IMR-90 (cell line): ENCODE results near the gene PRKAR1B. TPM values are rescaled to one million over a fixed set of nuclear protein-coding genes. Genes with fewer than 3 reads are reported as not detected.

Source experiments
- ATAC-seq: fragments of 200-7000 bp; cut with Tn5 transposase; 2 replicates; pipeline ENCODE4 v1.9.1; 2020; ENCODE audit warnings: low read depth, mild to moderate bottlenecking, moderate library complexity
- BruUV-seq: library from RNA; stranded (reverse); fragments of 400-500 nt; replicated peaks from 2 replicates; lab custom pipeline; 2021; lab: Mats Ljungman, UMichigan
- CTCF ChIA-PET: fragments of 300-600 bp; formaldehyde crosslinking; extraction: SDS; loops from one replicate; lab custom pipeline; 2021; ENCODE audit warnings: antibody characterized with exemption; lab: Yijun Ruan, JAX
- POLR2A ChIA-PET: fragments of 300-600 bp; sonication (Branson Sonifier 250); formaldehyde crosslinking; loops from one replicate; lab custom pipeline; 2022; ENCODE audit warnings: antibody characterized with exemption; ENCODE audit not compliant: unreplicated experiment; lab: Charles Lee
- DNase-seq: peaks from one replicate; pipeline ENCODE4 v3.0.0; 2013
- H2AFZ ChIP-seq: replicated peaks from 2 replicates; pipeline ENCODE3; 2013; ENCODE audit warnings: low read length, mild to moderate bottlenecking; ENCODE audit not compliant: poor library complexity
- H2AK5ac ChIP-seq: 2 replicates; pipeline ENCODE4 v1.6.1; 2013; ENCODE audit warnings: low read depth, low read length, inconsistent platforms
- H2AK9ac ChIP-seq: replicated peaks from 2 replicates; pipeline ENCODE3; 2013; ENCODE audit warnings: mild to moderate bottlenecking, low read depth, low read length, moderate library complexity; ENCODE audit not compliant: poor library complexity
- H2BK120ac ChIP-seq: 2 replicates; pipeline ENCODE4 v1.6.1; 2013; ENCODE audit warnings: low read depth, low read length, inconsistent platforms
- H2BK15ac ChIP-seq: 3 replicates; pipeline ENCODE4 v1.6.1; 2013; ENCODE audit warnings: low read depth, low read length, inconsistent platforms
- H2BK20ac ChIP-seq: 2 replicates; pipeline ENCODE4 v1.6.1; 2013; ENCODE audit warnings: low read depth, mild to moderate bottlenecking, inconsistent platforms, low read length, moderate library complexity
- H2BK5ac ChIP-seq: 2 replicates; pipeline ENCODE4 v1.6.1; 2013; ENCODE audit warnings: mild to moderate bottlenecking, low read depth, low read length, inconsistent platforms; ENCODE audit not compliant: poor library complexity, severe bottlenecking
- H3K14ac ChIP-seq: replicated peaks from 2 replicates; pipeline ENCODE4 v1.6.1; 2013; ENCODE audit warnings: low read depth, low read length, inconsistent platforms
- H3K18ac ChIP-seq: 2 replicates; pipeline ENCODE4 v1.6.1; 2013; ENCODE audit warnings: low read depth, low read length, control low read depth
- H3K23ac ChIP-seq: 2 replicates; pipeline ENCODE4 v1.6.1; 2013; ENCODE audit warnings: low read depth, low read length, inconsistent platforms
- H3K27ac ChIP-seq: 2 replicates; pipeline ENCODE4 v1.5.1; 2013; ENCODE audit warnings: mild to moderate bottlenecking, control low read depth, low read length; ENCODE audit not compliant: insufficient read depth
- H3K27me3 ChIP-seq: 2 replicates; pipeline ENCODE4 v1.6.1; 2013; ENCODE audit warnings: low read length; ENCODE audit not compliant: control insufficient read depth, insufficient read depth
- H3K36me3 ChIP-seq: 2 replicates; pipeline ENCODE4 v1.6.1; 2013; ENCODE audit warnings: low read length, mixed read lengths; ENCODE audit not compliant: control insufficient read depth, insufficient read depth
- H3K4ac ChIP-seq: 2 replicates; pipeline ENCODE4 v1.6.1; 2013; ENCODE audit warnings: low read depth, low read length, inconsistent platforms
- H3K4me1 ChIP-seq: 2 replicates; pipeline ENCODE4 v1.6.1; 2013; ENCODE audit warnings: low read length, mixed read lengths; ENCODE audit not compliant: control insufficient read depth, insufficient read depth
- H3K4me2 ChIP-seq: 2 replicates; pipeline ENCODE4 v1.6.1; 2013; ENCODE audit warnings: low read depth, mild to moderate bottlenecking, control low read depth, low read length, moderate library complexity
- H3K4me3 ChIP-seq: 2 replicates; pipeline ENCODE4 v1.5.1; 2013; ENCODE audit warnings: low read depth, mild to moderate bottlenecking, control low read depth, low read length, moderate library complexity; ENCODE audit not compliant: insufficient read depth
- H3K56ac ChIP-seq: 2 replicates; pipeline ENCODE4 v1.6.1; 2013; ENCODE audit warnings: low read length, inconsistent platforms; ENCODE audit not compliant: insufficient read depth; ENCODE audit errors: extremely low read depth
- H3K79me1 ChIP-seq, 2 experiments: 2 replicates each; pipeline ENCODE4 v1.6.1; 2013; ENCODE audit warnings: low read length in 2 of 2, inconsistent platforms in 1 of 2, low read depth in 1 of 2
- H3K9ac ChIP-seq: 2 replicates; pipeline ENCODE4 v1.6.1; 2013; ENCODE audit warnings: low read depth, low read length, control low read depth
- H3K9me1 ChIP-seq: 2 replicates; pipeline ENCODE4 v1.6.1; 2013; ENCODE audit warnings: low read length, inconsistent platforms; ENCODE audit not compliant: insufficient read depth
- H3K9me3 ChIP-seq: 2 replicates; pipeline ENCODE4 v1.6.1; 2013; ENCODE audit warnings: low read length; ENCODE audit not compliant: control insufficient read depth, insufficient read depth
- H4K20me1 ChIP-seq: 2 replicates; pipeline ENCODE4 v1.6.1; 2013; ENCODE audit warnings: low read length, inconsistent platforms; ENCODE audit not compliant: insufficient read depth
- H4K5ac ChIP-seq: 2 replicates; pipeline ENCODE4 v1.6.1; 2013; ENCODE audit warnings: mild to moderate bottlenecking, low read depth, low read length, control low read depth
- H4K8ac ChIP-seq, 2 experiments: 2 replicates each; pipeline ENCODE4 v1.6.1; 2013; ENCODE audit warnings: low read depth in 2 of 2, low read length in 2 of 2, control low read depth in 1 of 2, inconsistent platforms in 1 of 2
- H4K91ac ChIP-seq: 2 replicates; pipeline ENCODE4 v1.6.1; 2013; ENCODE audit warnings: low read depth, low read length, inconsistent platforms; ENCODE audit not compliant: insufficient read depth
- CHD1 ChIP-seq: IDR thresholded peaks from 2 replicates; pipeline ENCODE4 v1.6.1; 2012; ENCODE audit warnings: low read depth, low read length, improper control_type of control experiment
- RFX5 ChIP-seq: IDR thresholded peaks from 2 replicates; pipeline ENCODE4 v1.8.0; 2012; ENCODE audit warnings: low read depth, mild to moderate bottlenecking, low read length, moderate library complexity
- WGBS, 2 experiments: methylation state at CpG; one replicate each; pipeline versions ENCODE4 v1.1.5 to v1.1.7; 2013; ENCODE audit warnings: missing lambda C conversion rate in 2 of 2; ENCODE audit not compliant: insufficient read length in 1 of 2; ENCODE audit errors: extremely low coverage in 2 of 2; 5-methylcytosine and 5-hydroxymethylcytosine counted together
- dilution Hi-C: fragments of 300-500 bp; cut with HindIII; formaldehyde crosslinking; loops from one replicate; pipeline ENCODE4 v1.14.3; 2018; ENCODE audit warnings: low sequenced_read_pairs; ENCODE audit not compliant: unreplicated experiment
- in situ Hi-C: fragments of 300-500 bp; cut with MboI; formaldehyde crosslinking; loops from 3 replicates; pipeline ENCODE4 v1.14.3; 2019; ENCODE audit warnings: low sequenced_read_pairs, inconsistent platforms, mixed read lengths
- intact Hi-C: fragments of 100-400 bp; cut with micrococcal nuclease; formaldehyde crosslinking; loops from 2 replicates; pipeline ENCODE4 v1.10.0; 2022
- polyA plus RNA-seq, 3 experiments: library from polyadenylated mRNA; depleted of rRNA; stranded (reverse); fragments of >200 nt; gene quantifications; 2 replicates each; pipeline ENCODE4 v1.2.3, GENCODE V29; 2012; ENCODE audit warnings: low replicate concordance in 1 of 3
- total RNA-seq: library from RNA; depleted of rRNA; stranded (reverse); fragments of >200 nt; gene quantifications from 2 replicates; pipeline ENCODE4 v1.2.3, GENCODE V29; 2012

PRKAR1B gene
- total and polyA plus RNA-seq, 2 of the 4 experiments (the other 2 are of a cell fraction), result 15.2 to 20.2 TPM

DNA sequence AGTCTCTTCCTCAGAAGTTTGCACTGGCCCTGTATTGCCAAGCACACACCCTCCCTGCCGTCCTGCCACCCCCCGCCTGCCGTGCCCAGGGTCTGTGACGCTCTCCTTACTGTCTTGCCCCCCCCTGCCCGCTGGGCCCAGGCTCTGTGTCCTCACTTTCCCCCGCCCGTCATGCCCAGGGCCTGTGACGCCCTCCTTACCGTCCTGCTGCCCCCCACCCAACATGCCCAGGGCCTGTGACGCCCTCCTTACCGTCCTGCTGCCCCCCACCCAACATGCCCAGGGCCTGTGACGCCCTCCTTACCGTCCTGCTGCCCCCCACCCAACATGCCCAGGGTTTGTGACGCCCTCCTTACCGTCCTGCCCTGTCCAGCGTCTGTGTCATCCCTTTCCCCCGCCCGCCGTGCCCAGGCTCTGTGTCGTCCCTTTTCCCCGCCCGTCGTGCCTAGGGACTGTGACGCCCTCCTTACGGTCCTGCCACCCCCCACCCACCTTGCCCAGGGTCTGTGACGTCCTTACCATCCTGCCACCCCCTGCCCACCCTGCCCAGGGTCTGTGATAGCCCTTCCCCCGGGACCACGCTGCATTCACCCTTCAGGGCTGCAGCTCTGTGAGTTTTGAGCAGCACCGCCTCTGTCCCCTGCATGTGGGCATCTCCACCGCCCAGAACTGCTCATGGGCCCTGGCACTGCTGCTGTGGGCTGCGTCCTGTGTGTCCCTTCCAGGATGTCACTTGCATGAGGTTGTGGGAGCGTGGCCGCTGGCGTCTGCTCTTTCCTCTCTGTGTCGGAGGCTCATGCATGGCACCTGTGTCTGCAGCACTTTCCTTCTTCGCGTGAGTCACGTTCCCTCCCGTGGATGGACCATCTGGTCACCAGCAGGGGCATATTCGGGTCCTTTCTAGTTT, 19.3 kb upstream of the PRKAR1B start:
- Histone ChIP-seq H2AFZ (no peak overlapping the region), H3K27me3 (no peaks in the 10 kb centered on the region), H3K27ac (no peak overlapping the region), H2BK5ac (no peak overlapping the region), H4K8ac (no peak overlapping the region), H3K4me3 (no peak overlapping the region), H3K36me3 (peaks cover 19% of the 10 kb centered on the region), H3K18ac (no peak overlapping the region), H3K4ac (no peak overlapping the region), H4K91ac (no peak overlapping the region), H2BK120ac (no peak overlapping the region), H2BK15ac (no peak overlapping the region), H2BK20ac (no peak overlapping the region), H3K23ac (no peak overlapping the region), H3K9ac (no peak overlapping the region), H3K9me1 (peaks cover 11% of the 10 kb centered on the region; the same call in 1 of the 2 replicates), H3K14ac (no peak overlapping the region), H3K56ac (no peak overlapping the region), H3K4me2 (no peak overlapping the region), H3K9me3 (no peaks in the 10 kb centered on the region), H4K5ac (no peak overlapping the region), H2AK5ac (no peak overlapping the region), H4K20me1 (peaks cover 6% of the 10 kb centered on the region), H3K79me1 (peaks cover 14 to 45% of the 10 kb centered on the region in 2 experiments; a peak in 3 of 4 replicates), H2AK9ac (no peak overlapping the region), H3K4me1 (no peaks in the 10 kb centered on the region)
- ATAC-seq (no peak), DNase-seq (no peak)
- intact Hi-C loops (no loop called here), dilution Hi-C loops (no loop called here), in situ Hi-C loops (no loop called here)
- ChIA-PET CTCF (interaction anchor here (0.6 kb wide), 1 partner anchor 426 kb away, joined by 6 read pairs; no protein-coding TSS in a partner anchor), POLR2A (no interaction called here)
- WGBS, 2 experiments, result 97% methylated on average over 15 of the region's 40 CpGs; no CpG with 5 or more reads in 1 of the 2 experiments
- BruUV-seq, result no TSS peak
- TF ChIP-seq CHD1, result no peak
- TF ChIP-seq RFX5, result no peak
